ENCODE results near the gene CBX1.
"Not testable (repeated sequence)": the region's sequence is repeated elsewhere in the genome, so short reads cannot be mapped to it uniquely, and the experiment has no call there.

CBX1 gene

GRCh38 chr17:48123111-48123510 is 21.8 kb upstream of the CBX1 start:
- no peak for DNase-seq

- no peak for DNase-seq
Observed at GRCh38 chr17:48122665-48123045, 21.4 kb upstream of the CBX1 start.

GRCh38 chr17:48121923-48122664 is 20.8 kb upstream of the CBX1 start:
- no peak for DNase-seq

- DNase-seq: peak; percentile 33
Observed at GRCh38 chr17:48113201-48113676, 12.0 kb upstream of the CBX1 start.

- DNase-seq: no peak
Observed at GRCh38 chr17:48111937-48112241, 10.6 kb upstream of the CBX1 start.

- DNase-seq: no peak
Observed at GRCh38 chr17:48110761-48111160, 9.5 kb upstream of the CBX1 start.

- peak; percentile 94 for DNase-seq
Observed at GRCh38 chr17:48107137-48108055, 6.1 kb upstream of the CBX1 start, which contains the start of gene SNX11. SNX11 (plus strand) TSS chr17:48107766; CDS start chr17:48112044, 4,278 bp downstream.

- no peak for DNase-seq
Observed at GRCh38 chr17:48106802-48107136, 5.5 kb upstream of the CBX1 start.

- DNase-seq: no peak
Observed at GRCh38 chr17:48104440-48104839, 3.2 kb upstream of the CBX1 start.

GRCh38 chr17:48102798-48103715 is 1.8 kb upstream of the CBX1 start:
- peak; percentile 27 for DNase-seq

- no peak for DNase-seq
Observed at GRCh38 chr17:48102043-48102750, 919 bp upstream of the CBX1 start.

- DNase-seq: peak; percentile 16
Observed at GRCh38 chr17:48100591-48101011, 677 bp downstream of the CBX1 start.

GRCh38 chr17:48100160-48100559 is 1.1 kb downstream of the CBX1 start:
- no peak for DNase-seq

GRCh38 chr17:48095611-48096010 is 5.7 kb downstream of the CBX1 start:
- no peak for DNase-seq

- DNase-seq: no peak
Observed at GRCh38 chr17:48093341-48094045, 7.8 kb downstream of the CBX1 start.

- no peak for DNase-seq
Observed at GRCh38 chr17:48084932-48085331, 16.3 kb downstream of the CBX1 start.

GRCh38 chr17:48081858-48082257 is 19.4 kb downstream of the CBX1 start:
- no peak for DNase-seq

- not testable (repeated sequence) for DNase-seq
Observed at GRCh38 chr17:48077152-48077551, 24.1 kb downstream of the CBX1 start.

GRCh38 chr17:48074322-48075081 is 26.8 kb downstream of the CBX1 start:
- DNase-seq: peak; percentile 76

- DNase-seq: not testable (repeated sequence)
Observed at GRCh38 chr17:48073566-48074094, 27.6 kb downstream of the CBX1 start.

GRCh38 chr17:48072811-48073210 is 28.5 kb downstream of the CBX1 start:
- not testable (repeated sequence) for DNase-seq

Measured in activated naive CD4-positive, alpha-beta T cell treated with anti-CD3 and anti-CD28 coated beads, Interleukin-2, amount 50 U/mL, for 16 hours (primary cell).